ENCODE results near the gene C1QTNF2. TPM values are rescaled to one million over a fixed set of nuclear protein-coding genes. Genes with fewer than 3 reads are reported as not detected.

C1QTNF2 gene
- total and polyA plus RNA-seq, 2 of the 8 experiments (the other 6 are each of a cell fraction or from before 2014, with no cell fraction given): 1.0 to 2.0 TPM

- FAIRE-seq: no peak
- H4K5ac ChIP-seq (ENCODE audit: insufficient read length, low read depth, low read length): no peak overlapping the region
- H3K4ac ChIP-seq (replicated peaks; ENCODE audit: insufficient read length, low read depth, low read length): no peak overlapping the region
- no peak for DNase-seq (ENCODE audit: low read depth in 1 of 2, low spot score in 2 of 2)
- H3K36me3 ChIP-seq (ENCODE audit: control insufficient read depth in 2 of 4, insufficient read depth in 4 of 4, low read length in 3 of 4): peaks cover 4 to 50% (median 23%) of the 10 kb centered on the region in 4 experiments; a peak in 7 of 8 replicates
- no peaks in the 10 kb centered on the region; a peak in 1 of 7 replicates for H3K4me1 ChIP-seq (replicated peaks in 1 of 4; ENCODE audit: control insufficient read depth in 3 of 4, insufficient read depth in 4 of 4, low read length in 3 of 4)
- H2AK5ac ChIP-seq (ENCODE audit: low read depth, low read length): no peak overlapping the region
- H2BK120ac ChIP-seq (replicated peaks; ENCODE audit: low read depth, low read length): no peak overlapping the region
- H3K27me3 ChIP-seq (replicated peaks in 1 of 4; ENCODE audit: control insufficient read depth in 3 of 4, extremely low read depth in 1 of 4, insufficient read depth in 3 of 4, low read length in 3 of 4): no peaks in the 10 kb centered on the region
- H3K23me2 ChIP-seq (ENCODE audit: low read depth, low read length): no peaks in the 10 kb centered on the region
- no peak overlapping the region for H4K8ac ChIP-seq (ENCODE audit: extremely low read depth, insufficient read depth, low read length)
- no peak overlapping the region for H2BK5ac ChIP-seq (ENCODE audit: low read depth, low read length)
- peaks cover 20 to 87% of the 10 kb centered on the region in 2 experiments for H3K79me2 ChIP-seq (ENCODE audit: control insufficient read depth in 1 of 2, insufficient read depth in 2 of 2, low read length in 2 of 2)
- WGBS, 2 experiments (ENCODE audit: extremely low coverage in 1 of 2, insufficient coverage in 1 of 2, insufficient read length in 1 of 2, insufficient replicate concordance in 2 of 2, low coverage in 1 of 2, low lambda C conversion rate in 2 of 2, missing lambda C conversion rate in 1 of 2): 96% methylated on average over 10 of the region's 10 CpGs; no CpG with 5 or more reads in 1 of the 2 experiments
- H2BK20ac ChIP-seq (ENCODE audit: low read length): no peak overlapping the region
- peaks cover 13% of the 10 kb centered on the region for H3K79me1 ChIP-seq (ENCODE audit: low read depth, low read length)
- no peak overlapping the region for H3K23ac ChIP-seq (ENCODE audit: insufficient read length)
- ChIA-PET POLR2A (ENCODE audit: partially characterized antibody) (interaction anchor here (0.9 to 1.3 kb wide), 4 partner anchors 8 to 38 kb away, joined by 3 to 4 read pairs (median 3); no protein-coding TSS in a partner anchor), CTCF (ENCODE audit: partially characterized antibody) (interaction anchor here (1.0 to 3.5 kb wide), 6 partner anchors 16 to 40 kb away, joined by 3 to 17 read pairs (median 4); no protein-coding TSS in a partner anchor)
- H3K9ac ChIP-seq (replicated peaks in 1 of 4; ENCODE audit: extremely low read depth in 1 of 4, low read depth in 3 of 4, low read length in 3 of 4): no peak overlapping the region
- no peaks in the 10 kb centered on the region for H3K9me3 ChIP-seq (ENCODE audit: insufficient read depth in 2 of 2, low read depth in 1 of 2, low read length in 1 of 2)
- no peak overlapping the region for H3K14ac ChIP-seq (ENCODE audit: insufficient read length)
- no peak overlapping the region for H4K91ac ChIP-seq (replicated peaks; ENCODE audit: insufficient read length, low read length)
- H3K4me2 ChIP-seq (ENCODE audit: insufficient read depth in 1 of 2, low read depth in 2 of 2, low read length in 2 of 2): no peak overlapping the region
- no peak overlapping the region for H3K56ac ChIP-seq (replicated peaks; ENCODE audit: insufficient read length, low read depth, low read length)
- no peak overlapping the region for H3K18ac ChIP-seq (ENCODE audit: extremely low read depth, low read length)
- H3K27ac ChIP-seq (ENCODE audit: low read depth, low read length): no peak overlapping the region
- H2AFZ ChIP-seq (ENCODE audit: low read length): no peak overlapping the region
- H3K4me3 ChIP-seq (ENCODE audit: extremely low read depth in 1 of 4, insufficient read depth in 2 of 4, low read depth in 3 of 4, low read length in 4 of 4): no peak overlapping the region
- no peak overlapping the region for H2BK12ac ChIP-seq (ENCODE audit: low read depth, low read length)
- no peak overlapping the region for H2BK15ac ChIP-seq (ENCODE audit: low read length)
- H4K20me1 ChIP-seq (replicated peaks in 1 of 2; ENCODE audit: control insufficient read depth in 1 of 2, insufficient read depth in 2 of 2, low read length in 2 of 2): peaks cover 12 to 30% of the 10 kb centered on the region in 2 experiments
- TF ChIP-seq BCL11A (IDR thresholded peaks at IDR 0.05; ENCODE audit: low read depth in 2 of 2, low read length in 2 of 2): no peak
- no peak for TF ChIP-seq ASH2L (IDR thresholded peaks at IDR 0.05; ENCODE audit: low read length)
- no peak for TF ChIP-seq GABPA (IDR thresholded peaks at IDR 0.05; ENCODE audit: borderline replicate concordance, insufficient read depth, low read length)
- TF ChIP-seq MAFK (IDR thresholded peaks at IDR 0.05; ENCODE audit: low read depth, low read length): no peak
- TF ChIP-seq RNF2 (IDR thresholded peaks at IDR 0.05; ENCODE audit: borderline replicate concordance, low read depth, low read length, missing control alignments, poor library complexity, severe bottlenecking): no peak
- TF ChIP-seq E2F6 (IDR thresholded peaks at IDR 0.05): no peak
- no peak for TF ChIP-seq JUN (IDR thresholded peaks at IDR 0.05; ENCODE audit: low read depth, low read length)
- no peak for TF ChIP-seq SIX5 (IDR thresholded peaks at IDR 0.05; ENCODE audit: low read depth, low read length)
- no peak for TF ChIP-seq KDM1A (IDR thresholded peaks at IDR 0.05; ENCODE audit: borderline replicate concordance, low read length)
- no peak for TF ChIP-seq GTF2F1 (IDR thresholded peaks at IDR 0.05; ENCODE audit: borderline replicate concordance, low read depth, low read length)
- no peak for TF ChIP-seq SIN3A (conservative IDR thresholded peaks at IDR 0.05 in 1 of 2, IDR thresholded peaks at IDR 0.05 in 1 of 2; ENCODE audit: low read depth in 1 of 2, low read length in 2 of 2)
- no peak for TF ChIP-seq BRCA1 (IDR thresholded peaks at IDR 0.05; ENCODE audit: low read depth, low read length)
Observed at GRCh38 chr5:160305319-160305718, 65.1 kb downstream of the C1QTNF2 start.
